Ascending aorta (tissue), 2 donors: ENCODE results near the gene DCAF7. TPM values are rescaled to one million over a fixed set of nuclear protein-coding genes. Genes with fewer than 3 reads are reported as not detected.

Experiments
- DNase-seq, 2 donors: peaks; one replicate each; pipeline ENCODE4 v3.0.0-alpha.2; 2019; ENCODE audit warnings: low spot score in 2 of 2
- H3K27ac ChIP-seq, 2 donors: fragments of 200-600 bp; sonication (generic); one replicate each; pipeline ENCODE4 v1.5.1; 2016 to 2017; ENCODE audit warnings: mild to moderate bottlenecking in 1 of 2
- H3K27me3 ChIP-seq: fragments of 200-600 bp; sonication (generic); one replicate; pipeline ENCODE4 v1.5.1; 2017
- H3K36me3 ChIP-seq, 2 donors: fragments of 200-600 bp; sonication (generic); one replicate each; pipeline ENCODE4 v1.5.1; 2016
- H3K4me1 ChIP-seq, 2 donors: fragments of 200-600 bp; sonication (generic); one replicate each; pipeline ENCODE4 v1.5.1; 2016 to 2017; ENCODE audit warnings: mild to moderate bottlenecking in 1 of 2
- H3K4me3 ChIP-seq, 2 donors: fragments of 200-600 bp; sonication (generic); one replicate each; pipeline ENCODE4 v1.5.1; 2016 to 2017; ENCODE audit warnings: mild to moderate bottlenecking in 1 of 2
- H3K9me3 ChIP-seq, 2 donors: fragments of 200-600 bp; sonication (generic); one replicate each; pipeline ENCODE4 v1.5.1; 2016
- CTCF ChIP-seq, 3 experiments: fragments of 200-600 bp in 2 of 3; fragments of 450-650 bp in 1 of 3; sonication (generic) in 2 of 3; IDR thresholded peaks; one replicate each; pipeline ENCODE4 v1.5.1; 2016 to 2019; ENCODE audit warnings: antibody characterized with exemption in 3 of 3, mild to moderate bottlenecking in 1 of 3, moderate library complexity in 1 of 3
- intact Hi-C: fragments of 100-400 bp; cut with DNase I; formaldehyde crosslinking; loops from one replicate; pipeline ENCODE4 v1.15.1; 2023
- total RNA-seq: library from RNA; depleted of rRNA; stranded (reverse); fragments of >200 nt; gene quantifications from one replicate; pipeline ENCODE4 v1.1.0, GENCODE V29; 2016

The DCAF7 gene
- total RNA-seq, 1 donor from 2014 or later = 18.6 TPM

GRCh38 chr17:63613663-63614062, 63.4 kb downstream of the DCAF7 start:
- Histone ChIP-seq H3K36me3 (peaks cover 0 to 10% of the 10 kb centered on the region in 2 donors), H3K9me3 (no peaks in the 10 kb centered on the region), H3K4me3 (no peak overlapping the region), H3K4me1 (no peaks in the 10 kb centered on the region), H3K27ac (no peak overlapping the region), H3K27me3 (no peaks in the 10 kb centered on the region)
- no peak for DNase-seq
- intact Hi-C loops = no loop called here
- TF ChIP-seq CTCF (IDR thresholded peaks at IDR 0.05) = no peak

GRCh38 chr17:63621229-63621683, 71.0 kb downstream of the DCAF7 start:
- intact Hi-C loops = loop anchor here (5.0 kb wide), 2 partner anchors 174 to 1144 kb away; partner anchors contain the start of genes CYB561 and TLK2
- TF ChIP-seq CTCF (IDR thresholded peaks at IDR 0.05) = no peak
- no peak for DNase-seq
- Histone ChIP-seq H3K27me3 (no peaks in the 10 kb centered on the region), H3K4me3 (peak overlapping the region; percentile 59 to 73), H3K27ac (peak overlapping the region; percentile 63 to 82), H3K9me3 (no peaks in the 10 kb centered on the region), H3K36me3 (no peaks in the 10 kb centered on the region), H3K4me1 (peaks cover 4 to 23% of the 10 kb centered on the region in 2 donors)

- peaks cover 4 to 25% of the 10 kb centered on the region in 2 donors for H3K4me1 ChIP-seq
- H3K9me3 ChIP-seq = no peaks in the 10 kb centered on the region
- no peaks in the 10 kb centered on the region for H3K36me3 ChIP-seq
- peak; percentile 100 for DNase-seq
- intact Hi-C loops = loop anchor here (1.0 to 5.0 kb wide), 7 partner anchors 72 to 1145 kb away; partner anchors contain the start of genes CCDC47, CYB561, DCAF7 and FTSJ3
- H3K27ac ChIP-seq = peak within 1 kb of the TSS; percentile 73 to 82
- TF ChIP-seq CTCF (IDR thresholded peaks at IDR 0.05) = peak in 1 of 3 experiments; percentile 16
- H3K27me3 ChIP-seq = no peaks in the 10 kb centered on the region
- peak within 1 kb of the TSS; percentile 59 to 73 for H3K4me3 ChIP-seq
These were observed 71.7 kb downstream of the DCAF7 start, which contains the start of gene MAP3K3 for GRCh38 chr17:63621684-63622573. Gene MAP3K3, plus strand, starts transcription at chr17:63622417. Its CDS starts 343 bp downstream, at chr17:63622760.

- no peak for TF ChIP-seq CTCF (IDR thresholded peaks at IDR 0.05)
- intact Hi-C loops = loop anchor here (1.0 to 5.0 kb wide), 7 partner anchors 72 to 1145 kb away; partner anchors contain the start of genes CCDC47, CYB561, DCAF7 and FTSJ3
- Histone ChIP-seq H3K27ac (peak overlapping the region; percentile 73 to 79), H3K9me3 (no peaks in the 10 kb centered on the region), H3K27me3 (no peaks in the 10 kb centered on the region), H3K4me1 (peaks cover 4 to 30% of the 10 kb centered on the region in 2 donors), H3K4me3 (peak overlapping the region; percentile 59 to 73), H3K36me3 (no peaks in the 10 kb centered on the region)
- peak in 1 of 2 donors; percentile 85 for DNase-seq
These were observed 72.5 kb downstream of the DCAF7 start for GRCh38 chr17:63622574-63623390.
